Measurements from ENCODE around the gene RACGAP1.
"Not testable (repeated sequence)": the region's sequence is repeated elsewhere in the genome, so short reads cannot be mapped to it uniquely, and the experiment has no call there.

The RACGAP1 gene

DNA sequence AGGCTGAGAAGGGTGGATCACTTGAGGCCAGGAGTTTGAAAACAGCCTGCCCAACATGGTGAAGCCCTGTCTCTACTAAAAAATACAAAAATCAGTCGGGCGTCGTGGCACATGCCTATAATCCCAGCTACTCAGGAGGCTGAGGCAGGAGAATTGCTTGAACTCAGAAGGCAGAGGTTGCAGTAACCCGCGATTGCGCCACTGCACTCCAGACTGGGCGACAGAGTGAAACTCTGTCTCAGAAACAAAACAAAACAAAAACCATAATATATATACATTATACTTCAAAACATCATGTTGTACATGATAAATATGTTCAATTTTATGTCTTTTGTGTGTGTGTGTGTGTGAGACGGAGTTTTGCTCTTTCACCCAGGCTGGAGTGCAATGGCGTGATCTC, 5.2 kb upstream of the RACGAP1 start:
- DNase-seq (ENCODE audit: low read depth in 2 of 2), result not testable (repeated sequence)

DNA sequence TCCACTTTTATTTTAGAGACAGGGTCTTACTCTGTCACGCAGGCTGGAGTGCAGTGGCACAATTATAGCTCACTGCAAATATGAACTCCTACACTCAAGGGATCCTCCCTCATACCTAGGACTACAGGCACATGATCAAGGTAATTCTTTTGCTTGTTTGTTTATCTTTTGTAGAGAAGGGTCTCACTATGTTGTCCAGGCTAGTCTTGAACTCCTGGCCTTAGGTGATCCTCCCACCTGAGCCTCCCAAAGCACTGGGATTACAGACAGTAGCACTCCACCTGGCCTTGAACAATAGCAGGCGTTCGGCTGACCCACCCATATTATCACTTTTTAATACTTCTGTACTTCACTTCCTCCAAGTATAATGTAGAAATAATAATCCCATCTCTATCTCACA, 1.4 kb upstream of the RACGAP1 start:
- DNase-seq (ENCODE audit: low read depth in 2 of 2), result no peak

DNA sequence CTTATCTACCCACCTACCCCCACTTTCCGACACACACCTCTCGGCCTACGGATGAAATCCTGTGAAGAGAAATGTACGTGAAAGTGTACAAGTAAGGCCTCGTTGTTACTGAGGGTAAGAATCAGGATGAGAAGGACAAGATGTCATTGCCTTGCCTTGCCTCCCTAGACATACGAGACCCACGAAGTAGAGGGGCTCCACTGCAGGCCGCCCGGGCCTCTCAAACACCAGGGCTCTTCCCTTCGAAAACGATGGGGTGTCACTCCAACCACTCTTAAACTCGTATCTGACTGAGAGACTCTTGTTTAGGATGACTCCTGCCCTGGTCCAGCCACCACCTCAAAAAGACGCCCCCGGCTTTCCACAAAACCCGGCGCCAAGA, 498 bp downstream of the RACGAP1 start:
- DNase-seq (ENCODE audit: low read depth in 2 of 2), result peak in 1 of 2 donors; percentile 2

DNA sequence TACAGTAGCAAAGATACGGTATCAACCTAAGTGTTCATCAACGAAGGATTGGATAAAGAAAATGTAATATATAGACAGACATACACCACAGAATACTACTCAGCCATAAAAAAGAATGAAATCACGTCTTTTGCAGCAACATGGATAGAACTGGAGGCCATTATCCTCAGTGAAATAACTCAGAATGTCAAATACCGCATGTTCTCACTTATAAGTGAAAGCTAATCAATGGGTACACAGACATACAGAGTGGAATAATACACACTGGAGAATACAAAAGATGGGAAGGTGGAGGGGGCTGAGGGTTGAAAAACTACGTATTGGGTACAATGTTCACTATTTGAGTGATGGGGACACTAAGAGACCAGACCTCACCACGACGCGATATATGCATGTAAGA, 1.1 kb downstream of the RACGAP1 start:
- no peak for DNase-seq (ENCODE audit: low read depth in 2 of 2)

DNA sequence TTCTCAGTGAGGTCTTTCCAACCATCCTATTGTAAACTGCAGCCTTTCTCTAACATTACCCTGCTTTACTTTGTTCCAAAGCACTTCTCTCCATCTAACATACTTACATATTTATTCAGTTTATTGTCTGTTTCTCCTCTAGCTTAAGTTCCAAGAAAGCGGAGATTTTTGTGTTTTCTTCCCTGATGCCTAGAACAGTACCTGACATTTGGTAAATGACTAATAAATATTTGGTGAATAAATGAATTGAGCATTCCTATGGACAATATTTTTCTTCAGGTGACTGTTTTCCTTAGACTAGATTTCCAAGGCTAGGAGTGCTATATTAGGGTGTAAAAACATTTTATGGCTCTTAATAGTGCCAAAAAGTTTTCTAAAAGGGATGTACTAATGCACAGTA, 2.4 kb downstream of the RACGAP1 start:
- DNase-seq (ENCODE audit: low read depth in 2 of 2), result no peak

DNA sequence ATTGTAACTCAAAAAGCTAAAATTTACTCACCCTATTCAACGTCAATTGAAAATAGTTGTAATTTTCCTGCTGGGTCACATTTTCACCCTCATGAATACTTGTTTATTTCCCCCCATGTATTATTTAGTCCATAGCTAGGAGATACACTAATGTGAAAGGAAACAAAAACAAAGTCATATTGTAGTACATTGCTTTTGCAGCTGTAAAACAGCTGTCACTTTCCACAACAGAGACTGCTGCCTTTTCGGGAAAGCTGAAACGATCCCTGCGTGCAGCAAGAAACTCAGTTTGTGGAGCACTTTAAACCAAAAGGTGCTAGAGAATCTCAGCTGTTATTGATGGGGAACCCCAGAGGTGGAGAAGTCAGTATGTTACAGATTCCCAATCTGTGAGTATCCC, 4.3 kb downstream of the RACGAP1 start:
- no peak for DNase-seq (ENCODE audit: low read depth in 2 of 2)

GRCh38 chr12:50019524-50019923, 5.8 kb downstream of the RACGAP1 start:
- no peak for DNase-seq (ENCODE audit: low read depth in 2 of 2)

DNA sequence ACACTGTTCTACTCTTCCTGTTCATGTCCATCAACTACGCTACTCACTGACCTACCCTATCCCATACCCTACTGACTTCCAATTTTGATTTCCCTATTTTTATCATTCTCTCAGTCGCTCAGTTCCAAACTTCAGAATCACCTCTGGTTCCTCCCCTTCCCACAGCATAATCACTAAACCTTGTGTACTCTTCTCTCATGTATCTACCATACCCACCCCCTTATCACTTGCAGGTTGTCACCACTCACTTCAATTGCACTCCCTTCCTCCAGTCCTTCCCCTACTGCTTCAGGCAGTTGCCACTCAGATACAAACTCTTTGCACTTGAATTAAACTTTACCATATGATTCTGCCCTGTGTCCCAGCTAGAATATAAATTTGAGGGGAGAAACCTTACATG, 6.3 kb downstream of the RACGAP1 start:
- DNase-seq (ENCODE audit: low read depth in 2 of 2), result no peak

- DNase-seq (ENCODE audit: low read depth in 2 of 2), result no peak
These were observed 7.1 kb downstream of the RACGAP1 start for GRCh38 chr12:50018154-50018553.

GRCh38 chr12:50017641-50018040, 7.7 kb downstream of the RACGAP1 start:
- DNase-seq (ENCODE audit: low read depth in 2 of 2), result no peak

GRCh38 chr12:50016501-50017475, 8.5 kb downstream of the RACGAP1 start:
- DNase-seq (ENCODE audit: low read depth in 2 of 2), result no peak

DNA sequence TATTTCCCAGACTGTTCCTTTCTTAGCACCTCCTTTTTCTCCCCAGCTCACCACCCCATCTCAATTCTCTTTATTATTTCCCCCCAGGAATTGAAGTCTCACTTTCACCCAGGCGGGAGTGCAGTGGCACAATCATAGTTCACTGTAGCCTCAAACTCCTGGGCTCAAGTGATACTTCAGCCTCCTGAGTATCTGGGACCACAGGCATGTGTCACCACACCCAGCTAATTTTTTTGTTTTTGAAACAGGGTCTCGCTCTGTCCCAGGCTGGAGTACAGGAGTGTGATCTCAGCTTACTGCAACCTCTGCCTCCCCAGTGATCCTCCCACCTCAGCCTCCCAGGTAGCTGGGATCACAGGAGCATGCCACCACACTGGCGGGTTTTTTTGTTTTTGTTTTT, 11.0 kb downstream of the RACGAP1 start:
- no peak for DNase-seq (ENCODE audit: low read depth in 2 of 2)

DNA sequence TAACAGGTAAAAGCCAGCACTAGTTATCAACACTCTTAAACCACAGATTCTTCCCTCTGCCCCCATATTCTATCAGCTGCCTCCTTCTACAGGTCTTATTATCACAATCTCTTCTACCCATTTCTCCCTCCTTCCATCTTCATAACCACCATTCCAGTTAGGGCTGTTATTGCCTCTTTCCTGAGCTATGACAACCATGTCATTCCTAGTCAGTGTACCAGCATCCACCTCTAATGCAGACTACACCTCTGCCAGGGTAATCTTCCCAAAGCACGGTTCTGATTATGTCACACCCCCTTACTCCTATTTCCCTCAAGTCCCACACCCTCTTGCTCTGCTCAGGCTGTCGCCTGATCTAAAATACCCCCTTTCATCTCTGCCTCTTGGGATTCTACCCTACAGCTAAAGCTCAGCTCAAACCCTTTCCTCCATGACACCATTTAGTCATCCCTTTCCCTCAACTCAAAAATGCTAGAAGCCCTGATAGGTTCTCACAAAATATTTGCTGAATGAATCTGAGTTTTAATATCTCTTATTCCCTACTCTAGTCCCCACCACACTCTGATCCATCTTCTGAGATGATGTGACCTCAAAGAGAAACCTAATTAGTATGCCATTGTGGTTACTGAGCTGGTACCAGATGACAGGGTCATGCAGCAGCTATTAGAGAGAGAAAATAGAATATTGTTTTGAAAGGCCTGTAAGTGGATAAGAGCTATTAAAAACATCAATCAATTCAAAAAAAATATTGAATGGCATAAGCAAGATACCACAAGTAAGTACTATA, 11.7 kb downstream of the RACGAP1 start:
- no peak for DNase-seq (ENCODE audit: low read depth in 2 of 2)

- DNase-seq (ENCODE audit: low read depth in 2 of 2), result no peak
These were observed 18.4 kb downstream of the RACGAP1 start for GRCh38 chr12:50006754-50007442.

DNA sequence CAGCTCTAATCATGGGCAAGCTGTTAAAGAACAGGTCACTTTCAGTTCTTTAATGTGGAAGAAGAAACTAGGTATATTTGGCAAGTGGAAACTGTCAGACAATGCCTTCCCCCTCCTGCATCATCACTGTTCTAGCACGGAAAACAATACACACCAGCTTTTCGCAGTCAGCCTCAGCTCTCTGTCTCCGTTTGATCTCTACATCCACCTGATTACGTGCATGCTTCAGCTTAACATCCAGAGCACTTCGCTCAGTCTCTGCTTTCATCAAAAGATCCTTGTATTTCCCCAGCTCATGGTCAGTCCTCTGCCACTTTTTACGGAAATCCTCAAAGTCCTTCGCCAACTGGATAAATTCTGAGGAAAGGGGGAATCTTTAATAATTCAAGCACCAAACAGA, 19.0 kb downstream of the RACGAP1 start:
- DNase-seq (ENCODE audit: low read depth in 2 of 2), result no peak

- no peak for DNase-seq (ENCODE audit: low read depth in 2 of 2)
These were observed 20.1 kb downstream of the RACGAP1 start for GRCh38 chr12:50005175-50005574.

GRCh38 chr12:50004696-50005095, 20.6 kb downstream of the RACGAP1 start:
- no peak for DNase-seq (ENCODE audit: low read depth in 2 of 2)

DNA sequence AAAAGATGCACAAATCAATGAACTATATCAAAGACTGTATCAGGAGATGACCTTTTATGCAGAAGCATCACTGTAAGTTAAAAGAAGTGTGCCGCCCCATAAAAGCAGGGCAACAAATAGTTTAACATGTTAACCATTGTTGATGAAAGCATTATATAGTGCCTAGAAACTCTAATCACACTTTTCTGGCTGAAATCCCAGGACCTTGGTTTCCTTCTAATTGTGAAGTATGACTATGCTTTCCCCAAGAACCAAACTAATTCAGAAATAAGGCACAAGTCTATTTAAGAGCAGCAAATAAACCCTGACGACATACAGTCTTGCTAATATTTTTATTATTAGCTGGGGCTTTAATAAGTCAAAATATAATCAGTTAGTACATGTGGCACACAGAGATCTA, 21.7 kb downstream of the RACGAP1 start:
- no peak for DNase-seq (ENCODE audit: low read depth in 2 of 2)

GRCh38 chr12:49998453-49998852, 26.8 kb downstream of the RACGAP1 start:
- no peak for DNase-seq (ENCODE audit: low read depth in 2 of 2)

DNA sequence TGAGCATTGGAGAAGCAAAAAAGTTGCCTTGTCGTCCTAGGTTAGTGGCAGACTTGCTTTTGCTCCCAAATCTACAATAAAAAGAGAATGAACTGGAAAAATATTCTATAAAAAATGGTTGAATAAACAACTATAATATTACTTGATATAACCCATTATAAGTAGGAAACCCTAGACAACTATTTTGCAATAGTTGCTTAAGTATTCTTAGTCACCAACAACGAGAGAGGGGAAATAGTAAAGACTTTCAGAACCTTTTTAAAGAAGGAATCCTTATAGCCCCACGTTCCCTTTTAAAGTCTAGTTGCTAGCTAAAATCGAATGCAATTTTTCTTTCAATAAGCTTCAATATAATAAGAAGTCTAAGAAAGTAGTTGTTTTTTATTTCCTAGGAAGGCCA, 35.0 kb downstream of the RACGAP1 start:
- no peak for DNase-seq (ENCODE audit: low read depth in 2 of 2)

GRCh38 chr12:49989400-49989799, 35.9 kb downstream of the RACGAP1 start:
- DNase-seq (ENCODE audit: low read depth in 2 of 2), result not testable (repeated sequence)

DNA sequence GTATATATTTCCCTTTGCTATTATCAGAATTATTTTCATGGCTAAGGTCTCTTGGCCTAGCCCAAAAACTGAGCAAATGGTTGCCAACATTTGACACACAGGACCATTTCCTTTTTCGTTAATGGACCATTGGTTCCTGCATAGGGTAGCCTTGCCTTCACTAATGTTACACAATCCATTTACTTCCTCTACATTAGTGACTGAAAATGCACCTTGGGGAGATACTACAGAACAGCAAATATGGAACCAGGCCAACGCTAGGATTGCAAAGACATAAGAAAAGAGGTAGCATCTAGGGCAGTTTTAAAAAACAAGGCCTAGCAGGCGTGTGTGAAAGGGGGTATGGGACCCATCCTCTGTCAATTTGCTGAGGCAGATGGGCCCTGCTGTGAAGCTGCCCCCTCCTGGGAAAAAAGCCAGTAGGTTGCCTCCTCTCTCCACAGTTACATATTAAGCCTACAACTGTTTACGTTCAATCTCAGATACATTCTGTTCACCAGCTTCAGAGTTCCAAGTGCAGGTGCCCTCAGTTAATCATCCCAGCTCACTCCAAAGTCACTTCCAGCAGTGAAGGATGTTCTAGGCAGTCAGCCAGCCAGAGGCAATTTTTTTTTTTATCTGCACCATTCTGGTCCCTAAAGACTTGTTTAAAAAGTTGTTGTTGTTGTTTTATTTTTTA, 37.5 kb downstream of the RACGAP1 start:
- DNase-seq (ENCODE audit: low read depth in 2 of 2), result no peak
